H9 (cell line): ENCODE data around the gene SVOP. TPM values are rescaled to one million over a fixed set of nuclear protein-coding genes. Genes with fewer than 3 reads are reported as not detected.

ENCODE experiments used
- DNase-seq: peaks from one replicate; pipeline ENCODE4 v3.0.0-alpha.2; 2017
- H2AFZ ChIP-seq: one replicate; pipeline ENCODE4 v1.6.1; 2013; ENCODE audit warnings: mild to moderate bottlenecking, low read length, control low read depth, moderate library complexity
- H2AK5ac ChIP-seq: 2 replicates; pipeline ENCODE4 v1.6.1; 2013; ENCODE audit warnings: low read length, control low read depth, mixed read lengths; ENCODE audit not compliant: insufficient read length
- H2BK120ac ChIP-seq: one replicate; pipeline ENCODE4 v1.6.1; 2013; ENCODE audit warnings: low read depth, mild to moderate bottlenecking, low read length, control low read depth, inconsistent platforms; ENCODE audit not compliant: poor library complexity, severe bottlenecking
- H2BK12ac ChIP-seq: 2 replicates; pipeline ENCODE4 v1.6.1; 2013; ENCODE audit warnings: low read length, control low read depth, mixed read lengths, low read depth; ENCODE audit not compliant: insufficient read length
- H2BK15ac ChIP-seq: 2 replicates; pipeline ENCODE4 v1.6.1; 2013; ENCODE audit warnings: low read depth, low read length, control low read depth
- H2BK20ac ChIP-seq: one replicate; pipeline ENCODE4 v1.6.1; 2013; ENCODE audit warnings: low read depth, mild to moderate bottlenecking, low read length, control low read depth, inconsistent platforms; ENCODE audit not compliant: poor library complexity, severe bottlenecking
- H2BK5ac ChIP-seq: 2 replicates; pipeline ENCODE4 v1.6.1; 2013; ENCODE audit warnings: low read length, control low read depth, mixed read lengths; ENCODE audit not compliant: insufficient read length
- H3K14ac ChIP-seq: 2 replicates; pipeline ENCODE4 v1.6.1; 2013; ENCODE audit warnings: low read length, control low read depth; ENCODE audit not compliant: insufficient read depth
- H3K18ac ChIP-seq: 2 replicates; pipeline ENCODE4 v1.6.1; 2013; ENCODE audit warnings: low read depth, mild to moderate bottlenecking, mixed read lengths, low read length, control low read depth; ENCODE audit not compliant: insufficient read length
- H3K23ac ChIP-seq: 2 replicates; pipeline ENCODE4 v1.6.1; 2013; ENCODE audit warnings: low read length, control low read depth, mixed read lengths, low read depth; ENCODE audit not compliant: insufficient read length
- H3K23me2 ChIP-seq: 2 replicates; pipeline ENCODE4 v1.6.1; 2013; ENCODE audit warnings: low read depth, mild to moderate bottlenecking, mixed read lengths, low read length, control low read depth; ENCODE audit not compliant: insufficient read length, poor library complexity, severe bottlenecking
- H3K27ac ChIP-seq: 2 replicates; pipeline ENCODE4 v1.5.1; 2013; ENCODE audit warnings: low read length, control low read depth, mixed read lengths, low read depth; ENCODE audit not compliant: insufficient read length
- H3K27me3 ChIP-seq: 2 replicates; pipeline ENCODE4 v1.6.1; 2013; ENCODE audit warnings: low read length, control low read depth, inconsistent platforms; ENCODE audit not compliant: insufficient read depth
- H3K4ac ChIP-seq: 2 replicates; pipeline ENCODE4 v1.6.1; 2013; ENCODE audit warnings: low read depth, mild to moderate bottlenecking, control low read depth, inconsistent platforms, low read length, moderate library complexity
- H3K4me1 ChIP-seq: 2 replicates; pipeline ENCODE4 v1.6.1; 2013; ENCODE audit warnings: low read length, control low read depth, inconsistent platforms; ENCODE audit not compliant: insufficient read depth
- H3K4me2 ChIP-seq: 2 replicates; pipeline ENCODE4 v1.6.1; 2013; ENCODE audit warnings: low read length, control low read depth, mixed read lengths; ENCODE audit not compliant: insufficient read length, insufficient read depth
- H3K56ac ChIP-seq: 2 replicates; pipeline ENCODE4 v1.6.1; 2013; ENCODE audit warnings: low read depth, mild to moderate bottlenecking, mixed read lengths, low read length, control low read depth; ENCODE audit not compliant: insufficient read length
- H3K79me1 ChIP-seq: 2 replicates; pipeline ENCODE4 v1.6.1; 2013; ENCODE audit warnings: low read depth, mild to moderate bottlenecking, moderate library complexity, low read length, control low read depth, inconsistent platforms; ENCODE audit not compliant: insufficient read depth, poor library complexity, severe bottlenecking
- H3K79me2 ChIP-seq: 2 replicates; pipeline ENCODE4 v1.6.1; 2013; ENCODE audit warnings: low read length, control low read depth, inconsistent platforms; ENCODE audit not compliant: insufficient read depth
- H3K9ac ChIP-seq: 2 replicates; pipeline ENCODE4 v1.6.1; 2013; ENCODE audit warnings: low read length, control low read depth, mixed read lengths; ENCODE audit not compliant: insufficient read length; ENCODE audit errors: extremely low read depth
- H3K9me3 ChIP-seq: one replicate; pipeline ENCODE4 v1.6.1; 2013; ENCODE audit warnings: low read depth, low read length, inconsistent platforms; ENCODE audit not compliant: control insufficient read depth
- H3T11ph ChIP-seq: one replicate; pipeline ENCODE4 v1.6.1; 2013; ENCODE audit warnings: mild to moderate bottlenecking, low read length, control low read depth, inconsistent platforms
- H4K20me1 ChIP-seq: one replicate; pipeline ENCODE4 v1.6.1; 2013; ENCODE audit not compliant: control insufficient read depth, insufficient read length, insufficient read depth
- H4K5ac ChIP-seq: 2 replicates; pipeline ENCODE4 v1.6.1; 2013; ENCODE audit warnings: low read depth, mild to moderate bottlenecking, mixed read lengths, low read length, control low read depth; ENCODE audit not compliant: insufficient read length
- H4K8ac ChIP-seq: replicated peaks from 2 replicates; pipeline ENCODE4 v1.6.1; 2013; ENCODE audit warnings: low read length, control low read depth, mixed read lengths, low read depth; ENCODE audit not compliant: insufficient read length
- H4K91ac ChIP-seq: 2 replicates; pipeline ENCODE4 v1.6.1; 2013; ENCODE audit warnings: low read depth, mild to moderate bottlenecking, moderate library complexity, mixed read lengths, low read length, control low read depth; ENCODE audit not compliant: insufficient read length
- H3K27ac Mint-ChIP-seq, 3 experiments: 2 replicates in 2 of 3; 3 replicates in 1 of 3; pipeline ENCODE4 v1.8.0; 2020 to 2021; ENCODE audit warnings: mixed read lengths in 3 of 3, mild to moderate bottlenecking in 1 of 3, moderate library complexity in 1 of 3
- H3K27me3 Mint-ChIP-seq: 2 replicates; pipeline ENCODE4 v1.8.0; 2021; ENCODE audit warnings: low read depth, mild to moderate bottlenecking, moderate library complexity, mixed read lengths
- H3K36me3 Mint-ChIP-seq, 3 experiments: 2 replicates in 2 of 3; 3 replicates in 1 of 3; pipeline ENCODE4 v1.8.0; 2020 to 2021; ENCODE audit warnings: low read depth in 3 of 3, mixed read lengths in 3 of 3; ENCODE audit not compliant: insufficient read depth in 1 of 3
- H3K4me1 Mint-ChIP-seq, 2 experiments: 2 replicates each; pipeline ENCODE4 v1.8.0; 2020; ENCODE audit warnings: mixed read lengths in 2 of 2
- H3K4me3 Mint-ChIP-seq, 2 experiments: 2 replicates in 1 of 2; 3 replicates in 1 of 2; pipeline ENCODE4 v1.8.0; 2020 to 2021; ENCODE audit warnings: mild to moderate bottlenecking in 2 of 2, mixed read lengths in 2 of 2, moderate library complexity in 1 of 2
- H3K9me3 Mint-ChIP-seq, 2 experiments: 2 replicates in 1 of 2; 3 replicates in 1 of 2; pipeline ENCODE4 v1.8.0; 2020; ENCODE audit warnings: mild to moderate bottlenecking in 2 of 2, mixed read lengths in 2 of 2, moderate library complexity in 1 of 2
- WGBS: extraction: QIAGEN DNeasy Blood & Tissue Kit; methylation state at CpG from one replicate; pipeline ENCODE4 v1.1.7; 2013; ENCODE audit warnings: missing lambda C conversion rate, low lambda C conversion rate, mixed read lengths; ENCODE audit not compliant: insufficient read length; ENCODE audit errors: extremely low coverage; 5-methylcytosine and 5-hydroxymethylcytosine counted together
- total RNA-seq: library from RNA; stranded (reverse); gene quantifications from 2 replicates; pipeline ENCODE4 v1.2.1, GENCODE V29; 2021
- TF ChIP-seq, protein P1 (sequence below): fragments of 200-600 bp; sonication (generic); conservative IDR thresholded peaks from 3 replicates; pipeline ENCODE4 v1.8.0; 2021; ENCODE audit warnings: antibody characterized with exemption, mild to moderate bottlenecking

Gene SVOP
- total RNA-seq, 1 experiment from 2014 or later, result 0.15 TPM

GRCh38 chr12:108922918-108923317, 98.0 kb downstream of the SVOP start:
- H3K27me3 Mint-ChIP-seq, result peaks cover 28% of the 10 kb centered on the region
- no peak overlapping the region for H4K5ac ChIP-seq
- H3K27ac Mint-ChIP-seq, result no peak overlapping the region; a peak in 1 of 7 replicates
- no peak overlapping the region for H3K4me2 ChIP-seq
- H3K9me3 Mint-ChIP-seq, result peaks cover 2 to 4% of the 10 kb centered on the region in 2 experiments; a peak in 3 of 5 replicates
- H3K36me3 Mint-ChIP-seq, result peaks cover 0 to 2% (median 0%) of the 10 kb centered on the region in 3 experiments; a peak in 2 of 7 replicates
- H2BK12ac ChIP-seq, result no peak overlapping the region
- no peak overlapping the region for H4K91ac ChIP-seq
- H3K4ac ChIP-seq, result no peak overlapping the region
- no peak overlapping the region for H3K18ac ChIP-seq
- H4K8ac ChIP-seq, result no peak overlapping the region
- H3T11ph ChIP-seq, result no peak overlapping the region
- no peak overlapping the region for H3K4me3 Mint-ChIP-seq
- no peak overlapping the region for H3K27ac ChIP-seq
- no peaks in the 10 kb centered on the region for H3K27me3 ChIP-seq
- no peak overlapping the region for H3K9ac ChIP-seq
- H3K56ac ChIP-seq, result no peak overlapping the region
- H2AK5ac ChIP-seq, result no peak overlapping the region
- no peaks in the 10 kb centered on the region for H3K9me3 ChIP-seq
- H3K4me1 ChIP-seq, result no peaks in the 10 kb centered on the region
- H3K23ac ChIP-seq, result no peak overlapping the region
- no peak overlapping the region for H2BK15ac ChIP-seq
- TF ChIP-seq, protein P1, sequence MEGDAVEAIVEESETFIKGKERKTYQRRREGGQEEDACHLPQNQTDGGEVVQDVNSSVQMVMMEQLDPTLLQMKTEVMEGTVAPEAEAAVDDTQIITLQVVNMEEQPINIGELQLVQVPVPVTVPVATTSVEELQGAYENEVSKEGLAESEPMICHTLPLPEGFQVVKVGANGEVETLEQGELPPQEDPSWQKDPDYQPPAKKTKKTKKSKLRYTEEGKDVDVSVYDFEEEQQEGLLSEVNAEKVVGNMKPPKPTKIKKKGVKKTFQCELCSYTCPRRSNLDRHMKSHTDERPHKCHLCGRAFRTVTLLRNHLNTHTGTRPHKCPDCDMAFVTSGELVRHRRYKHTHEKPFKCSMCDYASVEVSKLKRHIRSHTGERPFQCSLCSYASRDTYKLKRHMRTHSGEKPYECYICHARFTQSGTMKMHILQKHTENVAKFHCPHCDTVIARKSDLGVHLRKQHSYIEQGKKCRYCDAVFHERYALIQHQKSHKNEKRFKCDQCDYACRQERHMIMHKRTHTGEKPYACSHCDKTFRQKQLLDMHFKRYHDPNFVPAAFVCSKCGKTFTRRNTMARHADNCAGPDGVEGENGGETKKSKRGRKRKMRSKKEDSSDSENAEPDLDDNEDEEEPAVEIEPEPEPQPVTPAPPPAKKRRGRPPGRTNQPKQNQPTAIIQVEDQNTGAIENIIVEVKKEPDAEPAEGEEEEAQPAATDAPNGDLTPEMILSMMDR, result no peak
- H2BK20ac ChIP-seq, result no peak overlapping the region
- H3K79me2 ChIP-seq, result no peaks in the 10 kb centered on the region
- H2AFZ ChIP-seq, result no peak overlapping the region
- no peak overlapping the region for H3K14ac ChIP-seq
- H3K79me1 ChIP-seq, result no peaks in the 10 kb centered on the region
- DNase-seq, result no peak
- H3K4me1 Mint-ChIP-seq, result no peaks in the 10 kb centered on the region; a peak in 1 of 4 replicates
- H2BK120ac ChIP-seq, result no peak overlapping the region
- no peaks in the 10 kb centered on the region for H3K23me2 ChIP-seq
- no CpG with 5 or more reads among the region's 3 CpGs for WGBS
- no peaks in the 10 kb centered on the region for H4K20me1 ChIP-seq
- H2BK5ac ChIP-seq, result no peak overlapping the region
